Measurements from ENCODE around the gene BMP2K. TPM values are rescaled to one million over a fixed set of nuclear protein-coding genes. Genes with fewer than 3 reads are reported as not detected.
"Not testable (repeated sequence)": the region's sequence is repeated elsewhere in the genome, so short reads cannot be mapped to it uniquely, and the experiment has no call there.

The BMP2K gene
- total RNA-seq, 2 experiments from 2014 or later: 10.6 to 14.5 TPM

- H3K27me3 Mint-ChIP-seq: no peaks in the 10 kb centered on the region
- ChIA-PET POLR2A (no interaction called here), CTCF (interaction anchor here (0.5 kb wide), 1 partner anchor 675 kb away, joined by 3 read pairs; no protein-coding TSS in a partner anchor)
Measured at GRCh38 chr4:78778530-78778929, 2.4 kb downstream of the BMP2K start.

GRCh38 chr4:78779280-78779679 is 3.1 kb downstream of the BMP2K start:
- no peaks in the 10 kb centered on the region for H3K27me3 Mint-ChIP-seq
- ATAC-seq (no peak), DNase-seq (no peak)
- H3K4me3 Mint-ChIP-seq: no peak overlapping the region
- POLR2A ChIA-PET: no interaction called here
- CTCF ChIA-PET: no interaction called here
- intact Hi-C loops (cut with DNase I, micrococcal nuclease): loop anchor here (5.0 to 10.0 kb wide), 4 partner anchors 917 to 1406 kb away; partner anchors contain the start of gene MRPL1 (in 1 of the 2)
- H3K27ac Mint-ChIP-seq: no peak overlapping the region
- H3K4me1 Mint-ChIP-seq: peaks cover 15% of the 10 kb centered on the region
- no peaks in the 10 kb centered on the region for H3K9me3 Mint-ChIP-seq (ENCODE audit: low read depth)
- H3K36me3 Mint-ChIP-seq (ENCODE audit: low read depth): no peaks in the 10 kb centered on the region

More at GRCh38 chr4:78778530-78778929, 2.4 kb downstream of the BMP2K start:
- H3K4me1 Mint-ChIP-seq: peaks cover 17% of the 10 kb centered on the region
- no peaks in the 10 kb centered on the region for H3K36me3 Mint-ChIP-seq (ENCODE audit: low read depth)
- H3K9me3 Mint-ChIP-seq (ENCODE audit: low read depth): no peaks in the 10 kb centered on the region
- H3K27ac Mint-ChIP-seq: no peak overlapping the region
- intact Hi-C loops (cut with DNase I, micrococcal nuclease): loop anchor here (5.0 to 10.0 kb wide), 4 partner anchors 916 to 1406 kb away; partner anchors contain the start of gene MRPL1 (in 1 of the 2)
- DNase-seq (no peak), ATAC-seq (no peak)
- no peak overlapping the region for H3K4me3 Mint-ChIP-seq

- DNase-seq (no peak), ATAC-seq (no peak)
- Mint-ChIP-seq H3K27ac (no peak overlapping the region), H3K9me3 (ENCODE audit: low read depth) (no peaks in the 10 kb centered on the region), H3K4me1 (peaks cover 7% of the 10 kb centered on the region), H3K4me3 (no peak overlapping the region), H3K36me3 (ENCODE audit: low read depth) (no peaks in the 10 kb centered on the region), H3K27me3 (no peaks in the 10 kb centered on the region)
- CTCF ChIA-PET: interaction anchor here (1.4 kb wide), 1 partner anchor 133 kb away, joined by 4 read pairs; no protein-coding TSS in a partner anchor
- POLR2A ChIA-PET: no interaction called here
- intact Hi-C loops (cut with DNase I, micrococcal nuclease): no loop called here
Measured at GRCh38 chr4:78780093-78780492, 3.9 kb downstream of the BMP2K start.

GRCh38 chr4:78781139-78781538 is 5.0 kb downstream of the BMP2K start:
- DNase-seq (no peak), ATAC-seq (no peak)

GRCh38 chr4:78781924-78782323 is 5.8 kb downstream of the BMP2K start:
- Mint-ChIP-seq H3K36me3 (ENCODE audit: low read depth) (no peaks in the 10 kb centered on the region), H3K9me3 (ENCODE audit: low read depth) (no peaks in the 10 kb centered on the region), H3K27ac (no peak overlapping the region), H3K4me1 (peaks cover 5% of the 10 kb centered on the region), H3K4me3 (no peak overlapping the region), H3K27me3 (no peaks in the 10 kb centered on the region)
- ChIA-PET CTCF (interaction anchor here (0.7 kb wide), 1 partner anchor 71 kb away, joined by 3 read pairs; no protein-coding TSS in a partner anchor), POLR2A (no interaction called here)
- DNase-seq (no peak), ATAC-seq (no peak)
- intact Hi-C loops (cut with DNase I, micrococcal nuclease): no loop called here

More at GRCh38 chr4:78781139-78781538, 5.0 kb downstream of the BMP2K start:
- ChIA-PET POLR2A (no interaction called here), CTCF (interaction anchor here (0.5 to 1.4 kb wide), 3 partner anchors 72 to 863 kb away, joined by 3 to 4 read pairs (median 3); no protein-coding TSS in a partner anchor)
- Mint-ChIP-seq H3K27ac (no peak overlapping the region), H3K36me3 (ENCODE audit: low read depth) (no peaks in the 10 kb centered on the region), H3K27me3 (no peaks in the 10 kb centered on the region), H3K4me3 (no peak overlapping the region), H3K9me3 (ENCODE audit: low read depth) (no peaks in the 10 kb centered on the region), H3K4me1 (peaks cover 5% of the 10 kb centered on the region)
- intact Hi-C loops (cut with DNase I, micrococcal nuclease): no loop called here

GRCh38 chr4:78784236-78784865 is 8.2 kb downstream of the BMP2K start:
- intact Hi-C loops (cut with DNase I, micrococcal nuclease): no loop called here
- DNase-seq (no peak), ATAC-seq (no peak)
- no peak overlapping the region for H3K27ac Mint-ChIP-seq
- no peak overlapping the region for H3K4me3 Mint-ChIP-seq
- ChIA-PET CTCF (interaction anchor here (0.9 kb wide), 1 partner anchor 9 kb away, joined by 3 read pairs; no protein-coding TSS in a partner anchor), POLR2A (no interaction called here)
- H3K27me3 Mint-ChIP-seq: no peaks in the 10 kb centered on the region
- peaks cover 10% of the 10 kb centered on the region for H3K4me1 Mint-ChIP-seq
- no peaks in the 10 kb centered on the region for H3K36me3 Mint-ChIP-seq (ENCODE audit: low read depth)
- no peaks in the 10 kb centered on the region for H3K9me3 Mint-ChIP-seq (ENCODE audit: low read depth)

- ATAC-seq (peak; percentile 36), DNase-seq (no peak)
- Mint-ChIP-seq H3K27ac (no peak overlapping the region), H3K36me3 (ENCODE audit: low read depth) (no peaks in the 10 kb centered on the region), H3K27me3 (no peaks in the 10 kb centered on the region), H3K9me3 (ENCODE audit: low read depth) (no peaks in the 10 kb centered on the region), H3K4me1 (peaks cover 10% of the 10 kb centered on the region), H3K4me3 (no peak overlapping the region)
- ChIA-PET CTCF (interaction anchor here (0.6 to 1.2 kb wide), 2 partner anchors 74 to 728 kb away, joined by 3 read pairs; no protein-coding TSS in a partner anchor), POLR2A (no interaction called here)
- intact Hi-C loops (cut with DNase I, micrococcal nuclease): no loop called here
Measured at GRCh38 chr4:78787392-78788006, 11.3 kb downstream of the BMP2K start.

- Mint-ChIP-seq H3K4me3 (no peak overlapping the region), H3K9me3 (ENCODE audit: low read depth) (no peaks in the 10 kb centered on the region), H3K4me1 (peaks cover 10% of the 10 kb centered on the region), H3K36me3 (ENCODE audit: low read depth) (no peaks in the 10 kb centered on the region), H3K27ac (no peak overlapping the region), H3K27me3 (no peaks in the 10 kb centered on the region)
- DNase-seq (no peak), ATAC-seq (no peak)
- CTCF ChIA-PET: interaction anchor here (0.6 to 1.2 kb wide), 3 partner anchors 73 to 728 kb away, joined by 3 to 5 read pairs (median 3); no protein-coding TSS in a partner anchor
- POLR2A ChIA-PET: no interaction called here
- intact Hi-C loops (cut with DNase I, micrococcal nuclease): no loop called here
Measured at GRCh38 chr4:78788007-78788889, 12.1 kb downstream of the BMP2K start.

GRCh38 chr4:78795594-78796416 is 19.7 kb downstream of the BMP2K start:
- CTCF ChIA-PET; POLR2A ChIA-PET; H3K27me3 Mint-ChIP-seq; H3K9me3 Mint-ChIP-seq (ENCODE audit: low read depth); H3K36me3 Mint-ChIP-seq (ENCODE audit: low read depth); intact Hi-C loops (cut with DNase I, micrococcal nuclease); ATAC-seq; DNase-seq; H3K4me3 Mint-ChIP-seq; H3K27ac Mint-ChIP-seq: not testable (repeated sequence)
- H3K4me1 Mint-ChIP-seq: peaks cover 16% of the 10 kb centered on the region

- ATAC-seq (no peak), DNase-seq (no peak)
- Mint-ChIP-seq H3K27me3 (no peaks in the 10 kb centered on the region), H3K36me3 (ENCODE audit: low read depth) (peaks cover 8% of the 10 kb centered on the region), H3K4me3 (no peak overlapping the region), H3K27ac (no peak overlapping the region), H3K9me3 (ENCODE audit: low read depth) (no peaks in the 10 kb centered on the region), H3K4me1 (peaks cover 18% of the 10 kb centered on the region)
- POLR2A ChIA-PET: no interaction called here
- CTCF ChIA-PET: interaction anchor here (1.0 kb wide), 1 partner anchor 15 kb away, joined by 3 read pairs; no protein-coding TSS in a partner anchor
- intact Hi-C loops (cut with DNase I, micrococcal nuclease): no loop called here
Measured at GRCh38 chr4:78796526-78796925, 20.4 kb downstream of the BMP2K start.
